ENCODE measurements around the gene UQCR10.

Gene UQCR10

DNA sequence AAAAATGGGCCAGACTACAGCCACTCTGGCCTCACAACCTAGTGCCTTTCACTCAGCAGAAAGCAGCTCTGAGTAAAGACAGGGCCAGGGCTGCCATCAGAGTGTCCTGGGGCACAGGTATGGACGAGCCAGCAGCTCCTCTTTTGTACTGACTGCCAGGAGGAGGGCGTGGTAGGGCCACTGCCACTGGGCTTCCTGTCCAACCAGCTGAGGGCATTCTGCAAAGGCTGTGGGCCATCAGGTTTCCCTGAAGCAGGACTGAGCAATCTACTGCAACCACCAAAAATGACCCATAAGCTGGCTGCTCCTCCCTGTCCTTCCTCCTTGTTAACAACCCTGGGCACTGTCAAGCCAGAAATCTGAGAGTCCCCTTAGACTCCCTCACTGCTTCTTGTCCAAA is 37.8 kb downstream of the UQCR10 start:
- no peak for DNase-seq (ENCODE audit: low read depth)
- no peaks in the 10 kb centered on the region for H3K9me3 ChIP-seq (ENCODE audit: control insufficient read depth, low read length)
- H3K4me3 ChIP-seq (ENCODE audit: low read length), result no peak overlapping the region
- H3K27me3 ChIP-seq (replicated peaks; ENCODE audit: control insufficient read depth, insufficient read depth, low read length), result no peaks in the 10 kb centered on the region
- H3K4me1 ChIP-seq (ENCODE audit: control insufficient read depth, insufficient read depth, low read length), result peaks cover 27% of the 10 kb centered on the region
- no peak overlapping the region for H3K9ac ChIP-seq (ENCODE audit: low read length)
- peaks cover 74% of the 10 kb centered on the region for H3K36me3 ChIP-seq (ENCODE audit: control insufficient read depth, insufficient read depth, low read length, severe bottlenecking)

DNA sequence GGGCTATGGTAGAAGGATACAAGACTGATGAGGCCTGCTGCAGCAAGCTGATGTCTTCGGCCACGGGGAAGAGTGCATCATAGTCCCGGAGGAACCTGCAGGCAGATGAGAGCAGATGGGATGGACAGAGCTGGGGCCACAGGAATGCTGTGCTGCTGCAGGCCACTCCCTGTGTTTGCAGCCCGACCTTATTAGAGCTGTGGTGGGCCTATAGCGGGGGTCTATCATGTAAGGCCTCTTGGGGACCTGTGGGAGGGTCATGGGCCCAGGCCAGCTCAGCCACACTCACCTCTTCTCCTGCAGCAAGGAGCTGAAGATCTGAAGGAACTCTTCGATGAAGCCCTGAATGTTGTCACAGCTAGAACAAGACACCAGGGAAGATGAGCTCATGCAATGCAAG is 39.0 kb downstream of the UQCR10 start:
- Histone ChIP-seq H3K27me3 (replicated peaks; ENCODE audit: control insufficient read depth, insufficient read depth, low read length) (no peaks in the 10 kb centered on the region), H3K4me1 (ENCODE audit: control insufficient read depth, insufficient read depth, low read length) (peaks cover 26% of the 10 kb centered on the region), H3K9me3 (ENCODE audit: control insufficient read depth, low read length) (no peaks in the 10 kb centered on the region), H3K9ac (ENCODE audit: low read length) (no peak overlapping the region), H3K36me3 (ENCODE audit: control insufficient read depth, insufficient read depth, low read length, severe bottlenecking) (peaks cover 69% of the 10 kb centered on the region), H3K4me3 (ENCODE audit: low read length) (no peak overlapping the region)
- no peak for DNase-seq (ENCODE audit: low read depth)

DNA sequence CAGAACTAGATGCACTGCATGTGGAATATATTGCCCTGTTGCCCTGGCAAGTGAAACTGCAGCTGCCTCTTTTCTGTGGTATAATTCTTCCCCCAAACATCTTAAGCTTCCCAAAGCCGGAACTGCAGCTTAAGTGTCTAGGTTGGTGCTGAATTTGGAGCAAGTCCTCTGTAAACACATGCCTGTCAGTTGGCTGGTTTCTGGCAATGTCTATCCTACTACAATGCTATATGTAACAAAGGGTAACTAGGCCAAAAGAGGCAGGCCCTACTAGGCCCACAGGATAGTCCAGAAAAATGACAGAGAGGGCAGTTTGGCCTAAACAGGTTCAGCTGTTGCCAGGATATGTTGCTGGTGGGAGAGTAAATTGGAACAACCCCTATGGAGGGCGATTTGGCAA is 43.0 kb downstream of the UQCR10 start:
- no peak for DNase-seq (ENCODE audit: low read depth)
- Histone ChIP-seq H3K36me3 (ENCODE audit: control insufficient read depth, insufficient read depth, low read length, severe bottlenecking) (peaks cover 81% of the 10 kb centered on the region), H3K27me3 (replicated peaks; ENCODE audit: control insufficient read depth, insufficient read depth, low read length) (no peaks in the 10 kb centered on the region), H3K9ac (ENCODE audit: low read length) (no peak overlapping the region), H3K4me1 (ENCODE audit: control insufficient read depth, insufficient read depth, low read length) (peaks cover 41% of the 10 kb centered on the region), H3K4me3 (ENCODE audit: low read length) (no peak overlapping the region), H3K9me3 (ENCODE audit: control insufficient read depth, low read length) (no peaks in the 10 kb centered on the region)

DNA sequence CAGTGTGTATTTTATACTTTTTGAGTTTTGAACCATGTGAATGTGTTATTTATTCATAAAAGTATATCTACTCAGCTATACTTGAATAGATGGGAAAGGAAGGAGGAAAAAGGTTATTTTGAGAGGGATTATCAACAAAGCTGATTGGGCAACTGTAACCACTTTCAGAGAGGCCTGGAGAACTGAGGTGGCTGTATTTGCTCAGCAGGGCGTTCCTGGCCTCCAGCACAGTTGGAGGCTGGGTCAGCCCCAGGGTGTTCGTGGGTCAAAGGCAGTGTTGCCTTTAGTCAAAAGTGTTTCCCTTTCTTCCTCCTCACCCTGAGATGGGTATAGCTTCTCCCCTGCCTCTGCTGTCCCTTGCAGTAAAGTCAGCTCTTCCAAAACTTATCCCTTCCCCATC is 44.2 kb downstream of the UQCR10 start:
- Histone ChIP-seq H3K36me3 (ENCODE audit: control insufficient read depth, insufficient read depth, low read length, severe bottlenecking) (peaks cover 72% of the 10 kb centered on the region), H3K4me3 (ENCODE audit: low read length) (no peak overlapping the region), H3K4me1 (ENCODE audit: control insufficient read depth, insufficient read depth, low read length) (peaks cover 47% of the 10 kb centered on the region), H3K9ac (ENCODE audit: low read length) (peak overlapping the region; percentile 52), H3K27me3 (replicated peaks; ENCODE audit: control insufficient read depth, insufficient read depth, low read length) (no peaks in the 10 kb centered on the region), H3K9me3 (ENCODE audit: control insufficient read depth, low read length) (no peaks in the 10 kb centered on the region)
- DNase-seq (ENCODE audit: low read depth), result no peak

DNA sequence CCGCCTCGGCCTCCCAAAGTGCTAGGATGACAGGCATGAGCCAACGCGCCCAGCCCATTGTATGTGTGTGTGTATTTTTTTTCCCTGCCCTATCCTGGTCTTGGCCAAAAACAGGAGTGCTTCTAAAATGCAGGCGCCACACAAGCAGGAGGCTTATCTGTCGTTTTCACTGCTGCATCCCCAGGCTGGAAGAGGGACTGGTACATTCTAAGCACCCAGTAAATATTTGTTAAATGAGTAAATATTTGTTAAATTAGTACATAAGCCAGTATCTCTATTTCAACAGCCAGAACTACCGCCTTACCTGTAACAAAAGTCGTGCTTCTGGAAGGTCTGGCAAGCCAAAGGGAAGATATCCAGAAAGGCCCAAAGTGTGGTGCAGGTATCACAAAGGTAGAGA is 46.0 kb downstream of the UQCR10 start:
- no peak for DNase-seq (ENCODE audit: low read depth)
- Histone ChIP-seq H3K27me3 (replicated peaks; ENCODE audit: control insufficient read depth, insufficient read depth, low read length) (no peaks in the 10 kb centered on the region), H3K4me3 (ENCODE audit: low read length) (no peak overlapping the region), H3K9ac (ENCODE audit: low read length) (no peak overlapping the region), H3K4me1 (ENCODE audit: control insufficient read depth, insufficient read depth, low read length) (peaks cover 61% of the 10 kb centered on the region), H3K36me3 (ENCODE audit: control insufficient read depth, insufficient read depth, low read length, severe bottlenecking) (peaks cover 59% of the 10 kb centered on the region), H3K9me3 (ENCODE audit: control insufficient read depth, low read length) (no peaks in the 10 kb centered on the region)

DNA sequence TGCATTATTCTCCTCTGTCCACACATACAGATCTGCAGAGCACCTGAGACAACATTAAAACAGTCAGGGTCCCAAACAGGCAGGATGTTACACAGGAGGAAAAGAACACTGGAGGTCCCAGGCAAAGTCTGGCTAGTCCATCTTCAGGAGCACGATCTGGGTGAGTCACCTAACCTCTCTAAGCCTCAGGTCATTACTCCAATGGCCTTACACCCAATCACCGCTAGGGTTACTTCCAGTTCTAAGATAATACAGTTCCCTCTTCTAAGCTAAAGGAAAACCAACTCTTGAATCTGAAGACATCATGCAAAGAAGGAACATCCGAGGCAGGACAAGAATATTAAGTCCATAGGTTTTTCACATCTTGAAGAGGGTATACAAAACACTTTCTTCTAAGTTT is 46.4 kb downstream of the UQCR10 start:
- H3K9me3 ChIP-seq (ENCODE audit: control insufficient read depth, low read length), result no peaks in the 10 kb centered on the region
- H3K4me3 ChIP-seq (ENCODE audit: low read length), result no peak overlapping the region
- no peak for DNase-seq (ENCODE audit: low read depth)
- H3K9ac ChIP-seq (ENCODE audit: low read length), result no peak overlapping the region
- H3K36me3 ChIP-seq (ENCODE audit: control insufficient read depth, insufficient read depth, low read length, severe bottlenecking), result peaks cover 56% of the 10 kb centered on the region
- H3K27me3 ChIP-seq (replicated peaks; ENCODE audit: control insufficient read depth, insufficient read depth, low read length), result no peaks in the 10 kb centered on the region
- peaks cover 61% of the 10 kb centered on the region for H3K4me1 ChIP-seq (ENCODE audit: control insufficient read depth, insufficient read depth, low read length)

DNA sequence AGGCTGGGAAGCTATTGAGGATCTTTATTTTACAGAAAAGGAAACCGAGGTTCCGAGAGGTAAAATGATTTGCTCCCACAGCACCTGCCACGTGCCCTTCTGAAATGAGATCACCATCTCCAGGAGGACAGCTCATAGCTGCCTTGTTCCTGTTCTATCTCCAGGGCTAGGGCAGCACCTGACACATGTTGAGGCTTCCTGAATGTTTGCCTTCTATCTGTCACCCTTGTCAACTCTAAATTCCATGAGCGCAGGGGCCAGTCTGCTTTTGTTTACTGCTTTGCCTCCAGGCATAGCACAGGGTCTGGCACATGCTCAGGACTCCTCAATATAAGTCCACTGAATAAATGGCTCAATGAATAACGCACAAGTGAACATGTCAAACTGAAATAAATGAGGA is 46.8 kb downstream of the UQCR10 start:
- no peak overlapping the region for H3K9ac ChIP-seq (ENCODE audit: low read length)
- no peaks in the 10 kb centered on the region for H3K9me3 ChIP-seq (ENCODE audit: control insufficient read depth, low read length)
- peaks cover 60% of the 10 kb centered on the region for H3K36me3 ChIP-seq (ENCODE audit: control insufficient read depth, insufficient read depth, low read length, severe bottlenecking)
- H3K4me1 ChIP-seq (ENCODE audit: control insufficient read depth, insufficient read depth, low read length), result peaks cover 61% of the 10 kb centered on the region
- no peak for DNase-seq (ENCODE audit: low read depth)
- no peaks in the 10 kb centered on the region for H3K27me3 ChIP-seq (replicated peaks; ENCODE audit: control insufficient read depth, insufficient read depth, low read length)
- no peak overlapping the region for H3K4me3 ChIP-seq (ENCODE audit: low read length)

DNA sequence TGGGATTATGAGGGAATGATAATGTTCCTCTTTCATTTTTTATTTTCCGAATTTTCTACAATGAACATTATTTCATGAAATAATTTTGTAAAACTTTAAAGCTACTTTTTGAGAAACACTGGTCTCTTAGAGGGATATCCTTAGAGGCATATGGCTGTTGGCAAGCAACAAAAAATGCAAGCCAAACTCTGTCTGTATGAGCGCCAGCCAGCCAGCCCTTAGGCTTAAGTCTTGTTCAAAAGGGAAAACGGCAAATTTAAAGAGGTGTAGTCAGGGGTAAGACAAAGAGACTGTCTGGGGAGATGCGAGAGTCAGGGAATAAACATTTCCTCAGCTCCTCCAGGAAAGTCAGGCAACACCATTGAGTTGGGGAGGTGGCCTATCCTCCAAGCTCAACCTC is 48.4 kb downstream of the UQCR10 start:
- Histone ChIP-seq H3K4me3 (ENCODE audit: low read length) (peak overlapping the region; percentile 54), H3K27me3 (replicated peaks; ENCODE audit: control insufficient read depth, insufficient read depth, low read length) (no peaks in the 10 kb centered on the region), H3K36me3 (ENCODE audit: control insufficient read depth, insufficient read depth, low read length, severe bottlenecking) (peaks cover 63% of the 10 kb centered on the region), H3K4me1 (ENCODE audit: control insufficient read depth, insufficient read depth, low read length) (peaks cover 53% of the 10 kb centered on the region), H3K9me3 (ENCODE audit: control insufficient read depth, low read length) (no peaks in the 10 kb centered on the region), H3K9ac (ENCODE audit: low read length) (peak overlapping the region; percentile 58)
- no peak for DNase-seq (ENCODE audit: low read depth)

DNA sequence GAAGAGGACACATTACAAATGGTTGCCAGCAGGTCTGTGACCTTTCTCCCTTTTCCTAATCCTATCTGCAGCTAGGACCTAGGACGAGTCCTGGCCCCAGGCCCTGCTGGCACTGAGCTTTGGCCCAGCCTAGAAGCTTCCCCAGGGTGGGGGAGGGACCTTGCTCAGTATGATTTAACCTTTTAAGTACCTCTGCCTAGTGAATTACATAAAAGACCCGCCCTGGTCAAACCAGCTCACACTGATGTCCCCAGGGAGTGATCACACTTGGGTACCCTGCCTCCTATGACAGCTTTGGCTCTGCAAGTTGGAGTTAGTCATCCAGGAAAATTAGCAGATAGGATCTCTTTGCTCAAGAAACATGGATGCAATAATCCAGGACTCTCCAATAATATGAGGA is 49.0 kb downstream of the UQCR10 start:
- no peak for DNase-seq (ENCODE audit: low read depth)
- peaks cover 66% of the 10 kb centered on the region for H3K36me3 ChIP-seq (ENCODE audit: control insufficient read depth, insufficient read depth, low read length, severe bottlenecking)
- H3K27me3 ChIP-seq (replicated peaks; ENCODE audit: control insufficient read depth, insufficient read depth, low read length), result no peaks in the 10 kb centered on the region

DNA sequence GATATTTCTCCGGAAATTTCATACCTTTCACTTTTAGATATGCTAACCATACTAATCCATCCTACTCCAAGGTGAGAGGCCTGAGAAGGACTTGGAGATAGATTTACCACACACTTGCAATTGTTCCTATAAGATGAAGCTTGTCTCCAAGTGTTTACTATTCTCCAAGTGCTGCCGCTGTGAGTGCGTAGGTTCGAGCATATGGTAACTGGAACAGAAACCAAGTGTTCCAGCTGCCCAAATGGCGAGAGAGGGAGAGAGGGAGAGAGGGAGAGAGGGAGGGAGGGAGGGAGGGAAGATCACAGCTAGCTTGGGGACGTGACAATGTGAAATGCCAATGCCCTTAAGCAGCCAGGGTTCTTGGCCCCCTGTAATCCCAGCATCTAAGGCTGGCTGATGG is 49.4 kb downstream of the UQCR10 start:
- Histone ChIP-seq H3K4me3 (ENCODE audit: low read length) (peak overlapping the region; percentile 54), H3K9ac (ENCODE audit: low read length) (peak overlapping the region; percentile 52), H3K27me3 (replicated peaks; ENCODE audit: control insufficient read depth, insufficient read depth, low read length) (no peaks in the 10 kb centered on the region), H3K4me1 (ENCODE audit: control insufficient read depth, insufficient read depth, low read length) (peaks cover 47% of the 10 kb centered on the region), H3K36me3 (ENCODE audit: control insufficient read depth, insufficient read depth, low read length, severe bottlenecking) (peaks cover 66% of the 10 kb centered on the region), H3K9me3 (ENCODE audit: control insufficient read depth, low read length) (no peaks in the 10 kb centered on the region)
- no peak for DNase-seq (ENCODE audit: low read depth)

More for the DNA sequence above, 49.0 kb downstream of the UQCR10 start:
- Histone ChIP-seq H3K4me1 (ENCODE audit: control insufficient read depth, insufficient read depth, low read length) (peaks cover 49% of the 10 kb centered on the region), H3K4me3 (ENCODE audit: low read length) (peak overlapping the region; percentile 54), H3K9me3 (ENCODE audit: control insufficient read depth, low read length) (no peaks in the 10 kb centered on the region), H3K9ac (ENCODE audit: low read length) (peak overlapping the region; percentile 58)

DNA sequence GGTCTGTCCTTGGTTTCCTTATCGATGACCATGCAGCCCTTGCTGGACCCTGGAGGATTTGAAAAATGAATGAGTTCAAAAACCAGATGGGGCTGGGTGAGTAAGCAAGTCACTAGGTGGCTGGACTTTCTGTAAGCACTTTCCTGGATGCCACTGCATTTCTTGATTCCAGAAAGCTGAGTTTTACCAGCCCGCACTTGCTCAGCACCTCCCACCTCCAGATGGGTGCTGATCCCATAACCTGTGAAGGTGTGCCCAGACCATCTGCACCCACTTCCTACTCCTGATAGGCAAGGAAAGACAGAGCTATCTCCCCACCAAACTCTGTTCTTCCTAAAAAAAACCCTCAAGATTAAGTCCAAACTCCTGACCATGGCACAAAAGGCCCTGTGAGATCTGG is 49.8 kb downstream of the UQCR10 start:
- H3K36me3 ChIP-seq (ENCODE audit: control insufficient read depth, insufficient read depth, low read length, severe bottlenecking), result peaks cover 66% of the 10 kb centered on the region
- H3K27me3 ChIP-seq (replicated peaks; ENCODE audit: control insufficient read depth, insufficient read depth, low read length), result no peaks in the 10 kb centered on the region

DNA sequence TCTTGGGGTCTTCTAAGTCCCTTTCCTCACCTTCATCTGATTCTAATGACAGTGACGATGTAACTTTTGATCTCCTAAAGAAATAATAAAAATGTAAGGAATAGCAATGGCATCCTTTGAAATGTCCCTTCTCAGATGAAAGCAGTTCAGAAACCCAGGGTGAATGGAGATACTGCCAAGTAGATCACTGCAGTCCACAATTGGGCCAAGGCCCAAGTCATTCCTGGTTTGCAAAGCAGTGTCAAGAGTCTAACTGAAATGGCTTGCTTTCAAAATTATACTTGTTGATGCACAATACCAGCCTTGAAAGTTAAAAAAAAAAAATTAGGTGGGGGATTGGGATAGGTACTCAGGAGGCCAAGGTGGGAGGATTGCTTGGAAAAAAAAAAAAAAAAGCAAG is 50.6 kb downstream of the UQCR10 start:
- Histone ChIP-seq H3K4me1 (ENCODE audit: control insufficient read depth, insufficient read depth, low read length) (peaks cover 43% of the 10 kb centered on the region), H3K27me3 (replicated peaks; ENCODE audit: control insufficient read depth, insufficient read depth, low read length) (no peaks in the 10 kb centered on the region), H3K9ac (ENCODE audit: low read length) (no peak overlapping the region), H3K4me3 (ENCODE audit: low read length) (no peak overlapping the region), H3K9me3 (ENCODE audit: control insufficient read depth, low read length) (no peaks in the 10 kb centered on the region), H3K36me3 (ENCODE audit: control insufficient read depth, insufficient read depth, low read length, severe bottlenecking) (peaks cover 66% of the 10 kb centered on the region)
- no peak for DNase-seq (ENCODE audit: low read depth)

More for the DNA sequence above, 49.8 kb downstream of the UQCR10 start:
- Histone ChIP-seq H3K9ac (ENCODE audit: low read length) (no peak overlapping the region), H3K9me3 (ENCODE audit: control insufficient read depth, low read length) (no peaks in the 10 kb centered on the region), H3K4me3 (ENCODE audit: low read length) (no peak overlapping the region), H3K4me1 (ENCODE audit: control insufficient read depth, insufficient read depth, low read length) (peaks cover 46% of the 10 kb centered on the region)
- no peak for DNase-seq (ENCODE audit: low read depth)

All from adipocyte (in vitro differentiated cells).